ENCODE results near the gene RBM4. TPM values are rescaled to one million over a fixed set of nuclear protein-coding genes. Genes with fewer than 3 reads are reported as not detected.

RBM4 gene
- total RNA-seq, 1 experiment from 2014 or later, result 164 TPM

- Histone ChIP-seq H3K4me1 (ENCODE audit: insufficient read depth, low read length) (peaks cover 5% of the 10 kb centered on the region; the same call in 1 of the 2 replicates), H3K36me3 (ENCODE audit: low read depth, low read length) (peaks cover 45% of the 10 kb centered on the region), H3K9me3 (ENCODE audit: low read length) (no peaks in the 10 kb centered on the region), H2AFZ (ENCODE audit: low read length) (no peak overlapping the region), H4K20me1 (ENCODE audit: low read length) (peaks cover 44% of the 10 kb centered on the region), H3K79me2 (ENCODE audit: low read length) (peaks cover 100% of the 10 kb centered on the region), H3K27me3 (ENCODE audit: low read length) (no peaks in the 10 kb centered on the region), H3K4me3 (ENCODE audit: low read length) (no peak overlapping the region), H3K27ac (ENCODE audit: low read length) (no peak overlapping the region), H3F3A (ENCODE audit: low read length, unreplicated experiment) (peaks cover 6% of the 10 kb centered on the region), H3K9me2 (replicated peaks; ENCODE audit: low read length) (no peaks in the 10 kb centered on the region), H3K9ac (ENCODE audit: low read length) (no peak overlapping the region), H3K4me2 (ENCODE audit: low read length) (no peak overlapping the region)
- no TSS peak for BruUV-seq (replicated peaks)
- CTCF ChIA-PET, result no interaction called here
- POLR2A ChIA-PET (ENCODE audit: unreplicated experiment), result no interaction called here
- intact Hi-C loops (cut with micrococcal nuclease), result no loop called here
- ATAC-seq, result no peak
- no peak for DNase-seq
- TF ChIP-seq, protein P1, sequence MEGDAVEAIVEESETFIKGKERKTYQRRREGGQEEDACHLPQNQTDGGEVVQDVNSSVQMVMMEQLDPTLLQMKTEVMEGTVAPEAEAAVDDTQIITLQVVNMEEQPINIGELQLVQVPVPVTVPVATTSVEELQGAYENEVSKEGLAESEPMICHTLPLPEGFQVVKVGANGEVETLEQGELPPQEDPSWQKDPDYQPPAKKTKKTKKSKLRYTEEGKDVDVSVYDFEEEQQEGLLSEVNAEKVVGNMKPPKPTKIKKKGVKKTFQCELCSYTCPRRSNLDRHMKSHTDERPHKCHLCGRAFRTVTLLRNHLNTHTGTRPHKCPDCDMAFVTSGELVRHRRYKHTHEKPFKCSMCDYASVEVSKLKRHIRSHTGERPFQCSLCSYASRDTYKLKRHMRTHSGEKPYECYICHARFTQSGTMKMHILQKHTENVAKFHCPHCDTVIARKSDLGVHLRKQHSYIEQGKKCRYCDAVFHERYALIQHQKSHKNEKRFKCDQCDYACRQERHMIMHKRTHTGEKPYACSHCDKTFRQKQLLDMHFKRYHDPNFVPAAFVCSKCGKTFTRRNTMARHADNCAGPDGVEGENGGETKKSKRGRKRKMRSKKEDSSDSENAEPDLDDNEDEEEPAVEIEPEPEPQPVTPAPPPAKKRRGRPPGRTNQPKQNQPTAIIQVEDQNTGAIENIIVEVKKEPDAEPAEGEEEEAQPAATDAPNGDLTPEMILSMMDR (conservative IDR thresholded peaks at IDR 0.05; ENCODE audit: low read depth, low read length), result no peak
- TF ChIP-seq EZH2phosphoT487 (IDR thresholded peaks at IDR 0.05; ENCODE audit: borderline replicate concordance, low read length) (no peak), EZH2 (IDR thresholded peaks at IDR 0.05; ENCODE audit: low read length, unreplicated experiment) (no peak)
These were observed 5.6 kb upstream of the RBM4 start for GRCh38 chr11:66632952-66633351.

- Histone ChIP-seq H3K4me2 (ENCODE audit: low read length) (no peak overlapping the region), H3K9me3 (ENCODE audit: low read length) (no peaks in the 10 kb centered on the region), H3K4me3 (ENCODE audit: low read length) (no peak overlapping the region), H3K9ac (ENCODE audit: low read length) (no peak overlapping the region), H4K20me1 (ENCODE audit: low read length) (peaks cover 44% of the 10 kb centered on the region), H3K27me3 (ENCODE audit: low read length) (no peaks in the 10 kb centered on the region), H3K4me1 (ENCODE audit: insufficient read depth, low read length) (peaks cover 24% of the 10 kb centered on the region), H3K27ac (ENCODE audit: low read length) (no peak overlapping the region), H3K9me2 (replicated peaks; ENCODE audit: low read length) (no peaks in the 10 kb centered on the region), H3F3A (ENCODE audit: low read length, unreplicated experiment) (peaks cover 7% of the 10 kb centered on the region), H3K79me2 (ENCODE audit: low read length) (peaks cover 97% of the 10 kb centered on the region), H2AFZ (ENCODE audit: low read length) (no peak overlapping the region), H3K36me3 (ENCODE audit: low read depth, low read length) (peaks cover 36% of the 10 kb centered on the region)
- intact Hi-C loops (cut with micrococcal nuclease), result no loop called here
- DNase-seq, result no peak
- ChIA-PET CTCF (no interaction called here), POLR2A (ENCODE audit: unreplicated experiment) (no interaction called here)
- BruUV-seq (replicated peaks), result no TSS peak
- no peak for ATAC-seq
- TF ChIP-seq, protein P1 (conservative IDR thresholded peaks at IDR 0.05; ENCODE audit: low read depth, low read length), result no peak
- TF ChIP-seq EZH2phosphoT487 (IDR thresholded peaks at IDR 0.05; ENCODE audit: borderline replicate concordance, low read length) (no peak), EZH2 (IDR thresholded peaks at IDR 0.05; ENCODE audit: low read length, unreplicated experiment) (no peak)
These were observed 2.1 kb upstream of the RBM4 start for GRCh38 chr11:66636411-66636810.

- H3K9me3 ChIP-seq (ENCODE audit: low read length), result no peaks in the 10 kb centered on the region
- TSS peak; percentile 90 for BruUV-seq (replicated peaks)
- H3K4me1 ChIP-seq (ENCODE audit: insufficient read depth, low read length), result peaks cover 37% of the 10 kb centered on the region
- ATAC-seq (peak; percentile 12), DNase-seq (no peak)
- H2AFZ ChIP-seq (ENCODE audit: low read length), result peak overlapping the region; percentile 76
- H3K27ac ChIP-seq (ENCODE audit: low read length), result peak overlapping the region; percentile 56
- ChIA-PET POLR2A (ENCODE audit: unreplicated experiment) (interaction anchor here (0.6 to 1.2 kb wide), 5 partner anchors 19 to 557 kb away, joined by 4 to 20 read pairs (median 5); partner anchors contain the start of genes DPP3, RBM14 and RBM4B), CTCF (interaction anchor here (0.6 to 1.2 kb wide), 3 partner anchors 45 to 842 kb away, joined by 3 to 5 read pairs (median 3); partner anchors contain the start of gene CCDC87)
- H3K27me3 ChIP-seq (ENCODE audit: low read length), result no peaks in the 10 kb centered on the region
- peak overlapping the region; percentile 80 for H3K4me2 ChIP-seq (ENCODE audit: low read length)
- H3K9me2 ChIP-seq (replicated peaks; ENCODE audit: low read length), result no peaks in the 10 kb centered on the region
- H3K36me3 ChIP-seq (ENCODE audit: low read depth, low read length), result peaks cover 41% of the 10 kb centered on the region
- peak overlapping the region; percentile 57 for H3K4me3 ChIP-seq (ENCODE audit: low read length)
- peaks cover 97% of the 10 kb centered on the region for H3K79me2 ChIP-seq (ENCODE audit: low read length)
- H4K20me1 ChIP-seq (ENCODE audit: low read length), result peaks cover 48% of the 10 kb centered on the region
- peaks cover 7% of the 10 kb centered on the region for H3F3A ChIP-seq (ENCODE audit: low read length, unreplicated experiment)
- TF ChIP-seq EZH2 (IDR thresholded peaks at IDR 0.05; ENCODE audit: low read length, unreplicated experiment) (no peak), EZH2phosphoT487 (IDR thresholded peaks at IDR 0.05; ENCODE audit: borderline replicate concordance, low read length) (no peak)
- TF ChIP-seq, protein P1 (conservative IDR thresholded peaks at IDR 0.05; ENCODE audit: low read depth, low read length), result no peak
- intact Hi-C loops (cut with micrococcal nuclease), result loop anchor here (2.0 kb wide), 1 partner anchor 21 kb away; the partner anchor contains the start of gene RBM14
- peak overlapping the region; percentile 66 for H3K9ac ChIP-seq (ENCODE audit: low read length)
These were observed 836 bp upstream of the RBM4 start for GRCh38 chr11:66637557-66638176.
